Lower lobe of right lung (tissue), 2 donors: ENCODE data around the gene LRRC70. TPM values are rescaled to one million over a fixed set of nuclear protein-coding genes. Genes with fewer than 3 reads are reported as not detected.
"Not testable (repeated sequence)": the region's sequence is repeated elsewhere in the genome, so short reads cannot be mapped to it uniquely, and the experiment has no call there.

Source experiments
- ATAC-seq, 2 donors: fragments of 200-7000 bp; cut with Tn5 transposase; one replicate each; pipeline ENCODE4 v1.9.1; 2020 to 2022; ENCODE audit warnings: mild to moderate bottlenecking in 2 of 2, moderate library complexity in 2 of 2
- DNase-seq: peaks from one replicate; pipeline ENCODE4 v3.0.0-alpha.2; 2020
- H3K27ac ChIP-seq: fragments of 200-600 bp; one replicate; pipeline ENCODE4 v1.8.0; 2022
- H3K27me3 ChIP-seq: fragments of 200-600 bp; one replicate; pipeline ENCODE4 v1.8.0; 2022; ENCODE audit warnings: low read depth
- H3K36me3 ChIP-seq: fragments of 200-600 bp; one replicate; pipeline ENCODE4 v1.8.0; 2022; ENCODE audit warnings: mild to moderate bottlenecking
- H3K4me1 ChIP-seq: fragments of 200-600 bp; one replicate; pipeline ENCODE4 v1.8.0; 2022
- H3K4me3 ChIP-seq: fragments of 200-600 bp; one replicate; pipeline ENCODE4 v1.8.0; 2022; ENCODE audit warnings: mild to moderate bottlenecking
- H3K9me3 ChIP-seq: fragments of 200-600 bp; one replicate; pipeline ENCODE4 v1.8.0; 2022
- CTCF ChIP-seq: fragments of 200-600 bp; IDR thresholded peaks from one replicate; pipeline ENCODE4 v1.8.0; 2022; ENCODE audit warnings: antibody characterized with exemption, mild to moderate bottlenecking
- intact Hi-C: fragments of 100-400 bp; cut with DNase I; formaldehyde crosslinking; loops from one replicate; pipeline ENCODE4 v1.11.0; 2022
- total RNA-seq: library from RNA; stranded (reverse); fragmentation: NEBNext Ultra II Directional; extraction: Animal tissue kit (Norgen Biotek cat#: 25700); gene quantifications from one replicate; pipeline ENCODE4 v1.2.1, GENCODE V29; 2021
- donor health status: DM: no; HTN: yes; CAD: no; lungs with severe emphysema.

LRRC70 gene
- total RNA-seq, 1 donor from 2014 or later = 1.1 TPM

GRCh38 chr5:62558941-62559340 lies 19.7 kb upstream of the LRRC70 start:
- peaks cover 6% of the 10 kb centered on the region for H3K36me3 ChIP-seq
- H3K9me3 ChIP-seq = no peaks in the 10 kb centered on the region
- no peak for DNase-seq
- TF ChIP-seq CTCF = no peak
- no peak overlapping the region for H3K4me3 ChIP-seq
- H3K27ac ChIP-seq = no peak overlapping the region
- ATAC-seq = no peak
- no peaks in the 10 kb centered on the region for H3K4me1 ChIP-seq
- H3K27me3 ChIP-seq = no peaks in the 10 kb centered on the region
- intact Hi-C loops = no loop called here

- intact Hi-C loops = no loop called here
- H3K27me3 ChIP-seq = no peaks in the 10 kb centered on the region
- DNase-seq (no peak), ATAC-seq (no peak)
- no peak overlapping the region for H3K4me3 ChIP-seq
- no peak overlapping the region for H3K27ac ChIP-seq
- H3K36me3 ChIP-seq = peaks cover 6% of the 10 kb centered on the region
- no peaks in the 10 kb centered on the region for H3K9me3 ChIP-seq
- no peaks in the 10 kb centered on the region for H3K4me1 ChIP-seq
- TF ChIP-seq CTCF = no peak
Observed at GRCh38 chr5:62560786-62561185, 17.8 kb upstream of the LRRC70 start.

GRCh38 chr5:62561896-62562295 lies 16.7 kb upstream of the LRRC70 start:
- H3K27ac ChIP-seq = no peak overlapping the region
- ATAC-seq (no peak), DNase-seq (no peak)
- no peaks in the 10 kb centered on the region for H3K27me3 ChIP-seq
- no peak for TF ChIP-seq CTCF
- peaks cover 6% of the 10 kb centered on the region for H3K36me3 ChIP-seq
- H3K9me3 ChIP-seq = peaks cover 3% of the 10 kb centered on the region
- H3K4me1 ChIP-seq = no peaks in the 10 kb centered on the region
- no peak overlapping the region for H3K4me3 ChIP-seq
- intact Hi-C loops = no loop called here

- Histone ChIP-seq H3K9me3 (peaks cover 7% of the 10 kb centered on the region), H3K36me3 (peaks cover 6% of the 10 kb centered on the region), H3K4me3 (no peak overlapping the region), H3K27ac (no peak overlapping the region), H3K4me1 (no peaks in the 10 kb centered on the region), H3K27me3 (no peaks in the 10 kb centered on the region)
- DNase-seq (no peak), ATAC-seq (no peak)
- TF ChIP-seq CTCF = no peak
- intact Hi-C loops = no loop called here
Observed at GRCh38 chr5:62562867-62563266, 15.8 kb upstream of the LRRC70 start.

- H3K27me3 ChIP-seq = no peaks in the 10 kb centered on the region
- peaks cover 5% of the 10 kb centered on the region for H3K36me3 ChIP-seq
- no peak for DNase-seq
- TF ChIP-seq CTCF = no peak
- no peaks in the 10 kb centered on the region for H3K4me1 ChIP-seq
- H3K27ac ChIP-seq = no peak overlapping the region
- H3K9me3 ChIP-seq = peaks cover 10% of the 10 kb centered on the region
- intact Hi-C loops = no loop called here
- no peak for ATAC-seq
- no peak overlapping the region for H3K4me3 ChIP-seq
Observed at GRCh38 chr5:62564101-62564500, 14.5 kb upstream of the LRRC70 start.

- H3K27me3 ChIP-seq, H3K4me3 ChIP-seq, H3K36me3 ChIP-seq, intact Hi-C loops, DNase-seq, H3K27ac ChIP-seq, ATAC-seq, H3K4me1 ChIP-seq: not testable (repeated sequence)
- H3K9me3 ChIP-seq = peaks cover 10% of the 10 kb centered on the region
Observed at GRCh38 chr5:62565740-62566139, 12.9 kb upstream of the LRRC70 start.
